ACC112 (cell line): ENCODE measurements around the gene CARD19.

Experiments used
- H2AFZ ChIP-seq: fragments of 200-600 bp; sonication (generic); one replicate; pipeline ENCODE4 v1.6.0; 2017; ENCODE audit warnings: antibody characterized with exemption, low read length; ENCODE audit not compliant: unreplicated experiment
- H3K27ac ChIP-seq: fragments of 200-600 bp; sonication (generic); 2 replicates; pipeline ENCODE4 v1.5.1; 2014; ENCODE audit warnings: low read depth, mild to moderate bottlenecking, antibody characterized with exemption, low read length, moderate library complexity
- H3K27me3 ChIP-seq: fragments of 200-600 bp; sonication (generic); 2 replicates; pipeline ENCODE4 v1.6.1; 2014; ENCODE audit warnings: mild to moderate bottlenecking, antibody characterized with exemption, low read length, moderate library complexity, mixed read lengths; ENCODE audit not compliant: insufficient read depth
- H3K36me3 ChIP-seq: fragments of 200-600 bp; sonication (generic); 2 replicates; pipeline ENCODE4 v1.6.1; 2016; ENCODE audit warnings: mild to moderate bottlenecking, antibody characterized with exemption, low read length, moderate library complexity, mixed read lengths; ENCODE audit not compliant: insufficient read depth
- H3K4me1 ChIP-seq: fragments of 200-600 bp; sonication (generic); one replicate; pipeline ENCODE4 v1.6.1; 2016; ENCODE audit warnings: low read length, mixed read lengths; ENCODE audit not compliant: insufficient read depth, unreplicated experiment, control insufficient read depth
- H3K4me3 ChIP-seq: fragments of 200-600 bp; sonication (generic); 2 replicates; pipeline ENCODE4 v1.5.1; 2014; ENCODE audit warnings: mild to moderate bottlenecking, low read depth, low read length
- H3K79me2 ChIP-seq: fragments of 200-600 bp; sonication (generic); one replicate; pipeline ENCODE4 v1.6.0; 2016; ENCODE audit warnings: low read length; ENCODE audit not compliant: control insufficient read depth, unreplicated experiment, insufficient read depth

Gene CARD19

GRCh38 chr9:93066978-93067603 is 28.9 kb upstream of the CARD19 start:
- Histone ChIP-seq H2AFZ (no peak overlapping the region), H3K4me3 (no peak overlapping the region), H3K79me2 (no peaks in the 10 kb centered on the region), H3K4me1 (peaks cover under 1% of the 10 kb centered on the region), H3K27me3 (no peaks in the 10 kb centered on the region), H3K27ac (no peak overlapping the region), H3K36me3 (no peaks in the 10 kb centered on the region)

GRCh38 chr9:93068956-93069355 is 27.1 kb upstream of the CARD19 start:
- H3K4me1 ChIP-seq, result peaks cover 8% of the 10 kb centered on the region
- no peak overlapping the region for H2AFZ ChIP-seq
- H3K27ac ChIP-seq, result no peak overlapping the region

GRCh38 chr9:93071464-93071863 is 24.6 kb upstream of the CARD19 start:
- Histone ChIP-seq H2AFZ (no peak overlapping the region), H3K4me1 (peaks cover 8% of the 10 kb centered on the region), H3K79me2 (no peaks in the 10 kb centered on the region), H3K4me3 (no peak overlapping the region), H3K27ac (no peak overlapping the region), H3K36me3 (no peaks in the 10 kb centered on the region), H3K27me3 (no peaks in the 10 kb centered on the region)

More at GRCh38 chr9:93068956-93069355, 27.1 kb upstream of the CARD19 start:
- Histone ChIP-seq H3K36me3 (no peaks in the 10 kb centered on the region), H3K4me3 (no peak overlapping the region), H3K27me3 (no peaks in the 10 kb centered on the region), H3K79me2 (no peaks in the 10 kb centered on the region)

GRCh38 chr9:93072383-93072795 is 23.6 kb upstream of the CARD19 start:
- Histone ChIP-seq H2AFZ (no peak overlapping the region), H3K4me1 (peaks cover 8% of the 10 kb centered on the region), H3K27me3 (no peaks in the 10 kb centered on the region), H3K4me3 (no peak overlapping the region), H3K27ac (no peak overlapping the region), H3K36me3 (no peaks in the 10 kb centered on the region), H3K79me2 (no peaks in the 10 kb centered on the region)

GRCh38 chr9:93076101-93076791 is 19.8 kb upstream of the CARD19 start:
- no peak overlapping the region for H3K4me3 ChIP-seq
- no peak overlapping the region for H2AFZ ChIP-seq
- H3K79me2 ChIP-seq, result no peaks in the 10 kb centered on the region
- H3K36me3 ChIP-seq, result no peaks in the 10 kb centered on the region
- H3K4me1 ChIP-seq, result peaks cover 8% of the 10 kb centered on the region
- no peaks in the 10 kb centered on the region for H3K27me3 ChIP-seq
- H3K27ac ChIP-seq, result no peak overlapping the region

GRCh38 chr9:93076792-93077128 is 19.3 kb upstream of the CARD19 start:
- no peaks in the 10 kb centered on the region for H3K27me3 ChIP-seq
- H3K4me1 ChIP-seq, result peaks cover 8% of the 10 kb centered on the region
- no peak overlapping the region for H3K4me3 ChIP-seq
- no peak overlapping the region for H2AFZ ChIP-seq
- no peak overlapping the region for H3K27ac ChIP-seq
- H3K79me2 ChIP-seq, result no peaks in the 10 kb centered on the region
- H3K36me3 ChIP-seq, result no peaks in the 10 kb centered on the region

- Histone ChIP-seq H3K4me3 (no peak overlapping the region), H3K36me3 (no peaks in the 10 kb centered on the region), H2AFZ (no peak overlapping the region), H3K27me3 (no peaks in the 10 kb centered on the region), H3K4me1 (peaks cover 5% of the 10 kb centered on the region), H3K27ac (no peak overlapping the region), H3K79me2 (no peaks in the 10 kb centered on the region)
These were observed 18.6 kb upstream of the CARD19 start for GRCh38 chr9:93077367-93077766.

- Histone ChIP-seq H3K79me2 (no peaks in the 10 kb centered on the region), H3K36me3 (no peaks in the 10 kb centered on the region), H3K4me1 (peaks cover under 1% of the 10 kb centered on the region), H3K27me3 (no peaks in the 10 kb centered on the region), H3K27ac (no peak overlapping the region), H3K4me3 (no peak overlapping the region), H2AFZ (no peak overlapping the region)
These were observed 18.2 kb upstream of the CARD19 start for GRCh38 chr9:93077811-93078210.

GRCh38 chr9:93079371-93079770 is 16.6 kb upstream of the CARD19 start:
- H3K4me1 ChIP-seq, result no peaks in the 10 kb centered on the region
- H3K27ac ChIP-seq, result no peak overlapping the region
- H3K27me3 ChIP-seq, result no peaks in the 10 kb centered on the region
- no peaks in the 10 kb centered on the region for H3K79me2 ChIP-seq
- H3K4me3 ChIP-seq, result no peak overlapping the region
- H2AFZ ChIP-seq, result no peak overlapping the region
- H3K36me3 ChIP-seq, result no peaks in the 10 kb centered on the region

GRCh38 chr9:93080406-93080805 is 15.6 kb upstream of the CARD19 start:
- Histone ChIP-seq H3K27me3 (no peaks in the 10 kb centered on the region), H3K4me1 (no peaks in the 10 kb centered on the region), H3K4me3 (no peak overlapping the region), H3K79me2 (no peaks in the 10 kb centered on the region), H3K27ac (no peak overlapping the region), H3K36me3 (no peaks in the 10 kb centered on the region), H2AFZ (no peak overlapping the region)

- H3K27me3 ChIP-seq, result no peaks in the 10 kb centered on the region
- no peaks in the 10 kb centered on the region for H3K36me3 ChIP-seq
- H3K4me1 ChIP-seq, result no peaks in the 10 kb centered on the region
- no peak overlapping the region for H3K27ac ChIP-seq
- no peaks in the 10 kb centered on the region for H3K79me2 ChIP-seq
- H2AFZ ChIP-seq, result no peak overlapping the region
- H3K4me3 ChIP-seq, result no peak overlapping the region
These were observed 14.9 kb upstream of the CARD19 start for GRCh38 chr9:93081081-93081529.
